HCT116 (cell line): ENCODE results near the gene NALCN.

ENCODE experiments used
- ATF3 ChIP-seq: IDR thresholded peaks from 2 replicates; pipeline ENCODE4 v1.6.1; 2012
- EGR1 ChIP-seq: IDR thresholded peaks from 2 replicates; pipeline ENCODE4 v1.6.1; 2012; ENCODE audit warnings: low read depth
- EZH2phosphoT487 ChIP-seq: fragments of 200-600 bp; IDR thresholded peaks from 2 replicates; pipeline ENCODE4 v1.6.1; 2018; ENCODE audit warnings: antibody characterized with exemption, borderline replicate concordance
- FOSL1 ChIP-seq: IDR thresholded peaks from 2 replicates; pipeline ENCODE4 v1.6.1; 2012; ENCODE audit warnings: low read depth
- POLR2A ChIP-seq: IDR thresholded peaks from 2 replicates; pipeline ENCODE4 v1.7.0; 2011; ENCODE audit warnings: borderline replicate concordance; ENCODE audit not compliant: insufficient read depth, insufficient read length; ENCODE audit errors: extremely low read depth
- POLR2AphosphoS5 ChIP-seq: IDR thresholded peaks from 2 replicates; pipeline ENCODE4 v1.6.1; 2011; ENCODE audit warnings: mild to moderate bottlenecking, low read depth, low read length, moderate library complexity
- RAD21 ChIP-seq: IDR thresholded peaks from 2 replicates; pipeline ENCODE4 v1.6.1; 2012; ENCODE audit warnings: low read depth, mild to moderate bottlenecking
- SIN3A ChIP-seq: IDR thresholded peaks from 2 replicates; pipeline ENCODE4 v1.6.1; 2012; ENCODE audit warnings: low read depth
- SP1 ChIP-seq: IDR thresholded peaks from 2 replicates; pipeline ENCODE4 v1.6.1; 2012; ENCODE audit warnings: low read depth
- YY1 ChIP-seq: IDR thresholded peaks from 2 replicates; pipeline ENCODE4 v1.6.1; 2011; ENCODE audit warnings: low read length, low read depth, moderate library complexity, mild to moderate bottlenecking; ENCODE audit not compliant: insufficient replicate concordance; ENCODE audit errors: extremely low read depth
- ZFX ChIP-seq: fragments of 450-650 bp; IDR thresholded peaks from 2 replicates; pipeline ENCODE4 v1.6.1; 2017
- TF ChIP-seq, protein P1 (sequence below), 3 experiments: fragments of 200-600 bp in 1 of 3; sonication (generic) in 1 of 3; IDR thresholded peaks in 2 of 3; conservative IDR thresholded peaks in 1 of 3; 2 replicates each; pipeline ENCODE4 v1.5.1; 2012 to 2017; ENCODE audit warnings: low read depth in 2 of 3, low read length in 2 of 3, antibody characterized with exemption in 1 of 3, borderline replicate concordance in 1 of 3, control low read depth in 1 of 3, mild to moderate bottlenecking in 1 of 3, mixed read lengths in 1 of 3, mixed run types in 1 of 3, moderate library complexity in 1 of 3; ENCODE audit not compliant: insufficient read depth in 1 of 3
- TF ChIP-seq, protein P2 (sequence below): IDR thresholded peaks from 2 replicates; pipeline ENCODE4 v1.6.1; 2012; ENCODE audit warnings: low read depth
- TF ChIP-seq, protein P3 (sequence below): IDR thresholded peaks from 2 replicates; pipeline ENCODE4 v1.6.1; 2012

DNA sequence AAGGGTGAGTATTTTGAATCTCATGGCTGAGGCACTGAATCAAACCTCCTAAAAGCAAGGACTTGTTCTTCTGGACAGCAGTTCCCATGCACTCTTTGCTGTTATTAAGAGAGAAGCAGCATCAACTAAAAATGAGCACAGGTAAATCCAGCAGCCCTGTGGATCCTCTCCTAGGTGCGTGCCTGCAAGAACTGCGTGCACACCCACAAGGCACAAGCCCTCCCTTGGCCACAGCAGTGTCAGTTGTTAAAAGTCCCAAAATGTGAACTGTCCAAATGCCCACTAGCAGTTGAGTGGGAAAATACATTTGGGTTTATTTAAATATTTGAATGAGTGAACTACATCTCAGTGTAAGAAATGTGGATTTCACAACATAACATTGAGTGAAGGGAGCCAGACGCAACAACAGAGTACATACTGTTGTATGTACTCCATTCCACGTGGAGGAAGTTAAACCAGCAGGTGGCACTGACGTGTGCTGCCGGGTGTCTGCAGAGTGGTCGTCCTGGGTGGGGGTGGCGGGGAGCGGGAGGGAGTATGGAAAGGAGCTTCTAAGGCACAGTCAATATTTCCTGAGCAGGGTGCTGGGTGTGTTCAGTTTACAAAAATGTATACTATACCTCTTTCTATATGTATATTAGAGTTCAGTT lies 266.4 kb downstream of the NALCN start:
- TF ChIP-seq EGR1 = no peak
- no peak for TF ChIP-seq FOSL1
- TF ChIP-seq, protein P1, sequence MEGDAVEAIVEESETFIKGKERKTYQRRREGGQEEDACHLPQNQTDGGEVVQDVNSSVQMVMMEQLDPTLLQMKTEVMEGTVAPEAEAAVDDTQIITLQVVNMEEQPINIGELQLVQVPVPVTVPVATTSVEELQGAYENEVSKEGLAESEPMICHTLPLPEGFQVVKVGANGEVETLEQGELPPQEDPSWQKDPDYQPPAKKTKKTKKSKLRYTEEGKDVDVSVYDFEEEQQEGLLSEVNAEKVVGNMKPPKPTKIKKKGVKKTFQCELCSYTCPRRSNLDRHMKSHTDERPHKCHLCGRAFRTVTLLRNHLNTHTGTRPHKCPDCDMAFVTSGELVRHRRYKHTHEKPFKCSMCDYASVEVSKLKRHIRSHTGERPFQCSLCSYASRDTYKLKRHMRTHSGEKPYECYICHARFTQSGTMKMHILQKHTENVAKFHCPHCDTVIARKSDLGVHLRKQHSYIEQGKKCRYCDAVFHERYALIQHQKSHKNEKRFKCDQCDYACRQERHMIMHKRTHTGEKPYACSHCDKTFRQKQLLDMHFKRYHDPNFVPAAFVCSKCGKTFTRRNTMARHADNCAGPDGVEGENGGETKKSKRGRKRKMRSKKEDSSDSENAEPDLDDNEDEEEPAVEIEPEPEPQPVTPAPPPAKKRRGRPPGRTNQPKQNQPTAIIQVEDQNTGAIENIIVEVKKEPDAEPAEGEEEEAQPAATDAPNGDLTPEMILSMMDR (IDR thresholded peaks at IDR 0.05 in 2 of 3, conservative IDR thresholded peaks at IDR 0.05 in 1 of 3; ENCODE audit: borderline replicate concordance in 1 of 3, insufficient read depth in 1 of 3, low read depth in 2 of 3, low read length in 2 of 3) = peak in 2 of 3 experiments; percentile 5 to 31; a peak in 3 of 6 replicates
- peak; percentile 29 for TF ChIP-seq RAD21
- no peak for TF ChIP-seq SP1
- TF ChIP-seq EZH2phosphoT487 = no peak
- TF ChIP-seq, protein P2, sequence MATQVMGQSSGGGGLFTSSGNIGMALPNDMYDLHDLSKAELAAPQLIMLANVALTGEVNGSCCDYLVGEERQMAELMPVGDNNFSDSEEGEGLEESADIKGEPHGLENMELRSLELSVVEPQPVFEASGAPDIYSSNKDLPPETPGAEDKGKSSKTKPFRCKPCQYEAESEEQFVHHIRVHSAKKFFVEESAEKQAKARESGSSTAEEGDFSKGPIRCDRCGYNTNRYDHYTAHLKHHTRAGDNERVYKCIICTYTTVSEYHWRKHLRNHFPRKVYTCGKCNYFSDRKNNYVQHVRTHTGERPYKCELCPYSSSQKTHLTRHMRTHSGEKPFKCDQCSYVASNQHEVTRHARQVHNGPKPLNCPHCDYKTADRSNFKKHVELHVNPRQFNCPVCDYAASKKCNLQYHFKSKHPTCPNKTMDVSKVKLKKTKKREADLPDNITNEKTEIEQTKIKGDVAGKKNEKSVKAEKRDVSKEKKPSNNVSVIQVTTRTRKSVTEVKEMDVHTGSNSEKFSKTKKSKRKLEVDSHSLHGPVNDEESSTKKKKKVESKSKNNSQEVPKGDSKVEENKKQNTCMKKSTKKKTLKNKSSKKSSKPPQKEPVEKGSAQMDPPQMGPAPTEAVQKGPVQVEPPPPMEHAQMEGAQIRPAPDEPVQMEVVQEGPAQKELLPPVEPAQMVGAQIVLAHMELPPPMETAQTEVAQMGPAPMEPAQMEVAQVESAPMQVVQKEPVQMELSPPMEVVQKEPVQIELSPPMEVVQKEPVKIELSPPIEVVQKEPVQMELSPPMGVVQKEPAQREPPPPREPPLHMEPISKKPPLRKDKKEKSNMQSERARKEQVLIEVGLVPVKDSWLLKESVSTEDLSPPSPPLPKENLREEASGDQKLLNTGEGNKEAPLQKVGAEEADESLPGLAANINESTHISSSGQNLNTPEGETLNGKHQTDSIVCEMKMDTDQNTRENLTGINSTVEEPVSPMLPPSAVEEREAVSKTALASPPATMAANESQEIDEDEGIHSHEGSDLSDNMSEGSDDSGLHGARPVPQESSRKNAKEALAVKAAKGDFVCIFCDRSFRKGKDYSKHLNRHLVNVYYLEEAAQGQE = no peak
- no peak for TF ChIP-seq YY1
- no peak for TF ChIP-seq ATF3
- TF ChIP-seq POLR2A = no peak
- TF ChIP-seq, protein P3, sequence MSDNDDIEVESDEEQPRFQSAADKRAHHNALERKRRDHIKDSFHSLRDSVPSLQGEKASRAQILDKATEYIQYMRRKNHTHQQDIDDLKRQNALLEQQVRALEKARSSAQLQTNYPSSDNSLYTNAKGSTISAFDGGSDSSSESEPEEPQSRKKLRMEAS = no peak
- no peak for TF ChIP-seq SIN3A
- TF ChIP-seq POLR2AphosphoS5 = no peak
- TF ChIP-seq ZFX = no peak
